HG03558 (cell line): ENCODE results near the gene SLC36A2.
"Not testable (repeated sequence)": the region's sequence is repeated elsewhere in the genome, so short reads cannot be mapped to it uniquely, and the experiment has no call there.

Experiments
- ATAC-seq: cut with Tn5 transposase; IDR thresholded peaks from one replicate; pipeline ENCODE4 v1.9.1; 2021; ENCODE audit warnings: moderate number of reproducible peaks; ENCODE audit not compliant: unreplicated experiment; ENCODE audit errors: extremely low read depth

The SLC36A2 gene

GRCh38 chr5:151347369-151347768 lies at the start of gene SLC36A2:
TSS of gene SLC36A2 (minus strand) at chr5:151347559. CDS start at chr5:151347460, 99 bp downstream.
- ATAC-seq, result no peak

GRCh38 chr5:151388960-151389359 lies 41.6 kb upstream of the SLC36A2 start:
- no peak for ATAC-seq

- ATAC-seq, result no peak
Measured at GRCh38 chr5:151384106-151384505, 36.7 kb upstream of the SLC36A2 start.

GRCh38 chr5:151383011-151383410 lies 35.7 kb upstream of the SLC36A2 start:
- no peak for ATAC-seq

- no peak for ATAC-seq
Measured at GRCh38 chr5:151382576-151382975, 35.2 kb upstream of the SLC36A2 start.

GRCh38 chr5:151381899-151382298 lies 34.5 kb upstream of the SLC36A2 start:
- ATAC-seq, result no peak

- no peak for ATAC-seq
Measured at GRCh38 chr5:151378616-151379015, 31.3 kb upstream of the SLC36A2 start.

- ATAC-seq, result no peak
Measured at GRCh38 chr5:151374539-151374938, 27.2 kb upstream of the SLC36A2 start.

GRCh38 chr5:151367038-151367437 lies 19.7 kb upstream of the SLC36A2 start:
- not testable (repeated sequence) for ATAC-seq

GRCh38 chr5:151363673-151364072 lies 16.3 kb upstream of the SLC36A2 start:
- ATAC-seq, result no peak

- no peak for ATAC-seq
Measured at GRCh38 chr5:151362970-151363369, 15.6 kb upstream of the SLC36A2 start.

GRCh38 chr5:151359391-151359790 lies 12.0 kb upstream of the SLC36A2 start:
- no peak for ATAC-seq

- no peak for ATAC-seq
Measured at GRCh38 chr5:151357792-151358191, 10.4 kb upstream of the SLC36A2 start.

- no peak for ATAC-seq
Measured at GRCh38 chr5:151357097-151357496, 9.7 kb upstream of the SLC36A2 start.

- ATAC-seq, result no peak
Measured at GRCh38 chr5:151351671-151352070, 4.3 kb upstream of the SLC36A2 start.

- ATAC-seq, result no peak
Measured at GRCh38 chr5:151348789-151349188, 1.4 kb upstream of the SLC36A2 start.

GRCh38 chr5:151345808-151346478 lies 1.4 kb downstream of the SLC36A2 start:
- no peak for ATAC-seq

GRCh38 chr5:151345187-151345807 lies 2.1 kb downstream of the SLC36A2 start:
- no peak for ATAC-seq

- no peak for ATAC-seq
Measured at GRCh38 chr5:151344088-151344487, 3.3 kb downstream of the SLC36A2 start.

GRCh38 chr5:151340004-151340403 lies 7.4 kb downstream of the SLC36A2 start:
- ATAC-seq, result no peak

- ATAC-seq, result no peak
Measured at GRCh38 chr5:151338734-151339133, 8.6 kb downstream of the SLC36A2 start.

GRCh38 chr5:151332857-151333256 lies 14.5 kb downstream of the SLC36A2 start:
- no peak for ATAC-seq
